ENCODE measurements around the gene FIG4. TPM values are rescaled to one million over a fixed set of nuclear protein-coding genes. Genes with fewer than 3 reads are reported as not detected.

Gene FIG4
- total RNA-seq, 1 donor from 2014 or later: 13.5 TPM

GRCh38 chr6:109781001-109781400 lies 89.9 kb downstream of the FIG4 start:
- Mint-ChIP-seq H3K36me3 (ENCODE audit: unreplicated experiment) (peaks cover 9% of the 10 kb centered on the region), H3K27ac (ENCODE audit: unreplicated experiment) (no peak overlapping the region), H3K4me1 (ENCODE audit: unreplicated experiment) (no peaks in the 10 kb centered on the region), H3K9me3 (ENCODE audit: unreplicated experiment) (no peaks in the 10 kb centered on the region), H3K27me3 (ENCODE audit: unreplicated experiment) (no peaks in the 10 kb centered on the region), H3K4me3 (ENCODE audit: unreplicated experiment) (no peak overlapping the region)
- TF ChIP-seq CTCF (IDR thresholded peaks at IDR 0.05): no peak
- no peak for DNase-seq (ENCODE audit: extremely low spot score, unreplicated experiment)

GRCh38 chr6:109782491-109782999 lies 91.4 kb downstream of the FIG4 start:
- Mint-ChIP-seq H3K9me3 (ENCODE audit: unreplicated experiment) (no peaks in the 10 kb centered on the region), H3K4me3 (ENCODE audit: unreplicated experiment) (no peak overlapping the region), H3K27me3 (ENCODE audit: unreplicated experiment) (no peaks in the 10 kb centered on the region), H3K27ac (ENCODE audit: unreplicated experiment) (no peak overlapping the region), H3K4me1 (ENCODE audit: unreplicated experiment) (no peaks in the 10 kb centered on the region), H3K36me3 (ENCODE audit: unreplicated experiment) (peaks cover 6% of the 10 kb centered on the region)
- no peak for DNase-seq (ENCODE audit: extremely low spot score, unreplicated experiment)
- TF ChIP-seq CTCF (IDR thresholded peaks at IDR 0.05): no peak

GRCh38 chr6:109783250-109783986 lies 92.3 kb downstream of the FIG4 start:
- no peaks in the 10 kb centered on the region for H3K4me1 Mint-ChIP-seq (ENCODE audit: unreplicated experiment)
- TF ChIP-seq CTCF (IDR thresholded peaks at IDR 0.05): peak; percentile 24
- DNase-seq (ENCODE audit: extremely low spot score, unreplicated experiment): no peak
- H3K27ac Mint-ChIP-seq (ENCODE audit: unreplicated experiment): no peak overlapping the region
- no peak overlapping the region for H3K4me3 Mint-ChIP-seq (ENCODE audit: unreplicated experiment)
- no peaks in the 10 kb centered on the region for H3K27me3 Mint-ChIP-seq (ENCODE audit: unreplicated experiment)
- H3K36me3 Mint-ChIP-seq (ENCODE audit: unreplicated experiment): peaks cover 6% of the 10 kb centered on the region
- H3K9me3 Mint-ChIP-seq (ENCODE audit: unreplicated experiment): no peaks in the 10 kb centered on the region

- Mint-ChIP-seq H3K27me3 (ENCODE audit: unreplicated experiment) (no peaks in the 10 kb centered on the region), H3K27ac (ENCODE audit: unreplicated experiment) (no peak overlapping the region), H3K9me3 (ENCODE audit: unreplicated experiment) (no peaks in the 10 kb centered on the region), H3K4me1 (ENCODE audit: unreplicated experiment) (peaks cover 24% of the 10 kb centered on the region), H3K36me3 (ENCODE audit: unreplicated experiment) (peaks cover 12% of the 10 kb centered on the region), H3K4me3 (ENCODE audit: unreplicated experiment) (no peak overlapping the region)
- DNase-seq (ENCODE audit: extremely low spot score, unreplicated experiment): no peak
- no peak for TF ChIP-seq CTCF (IDR thresholded peaks at IDR 0.05)
These were observed 96.2 kb downstream of the FIG4 start for GRCh38 chr6:109787312-109787711.

GRCh38 chr6:109788687-109789086 lies 97.6 kb downstream of the FIG4 start:
- Mint-ChIP-seq H3K4me3 (ENCODE audit: unreplicated experiment) (no peak overlapping the region), H3K27ac (ENCODE audit: unreplicated experiment) (no peak overlapping the region), H3K9me3 (ENCODE audit: unreplicated experiment) (no peaks in the 10 kb centered on the region), H3K4me1 (ENCODE audit: unreplicated experiment) (peaks cover 30% of the 10 kb centered on the region), H3K36me3 (ENCODE audit: unreplicated experiment) (peaks cover 12% of the 10 kb centered on the region), H3K27me3 (ENCODE audit: unreplicated experiment) (no peaks in the 10 kb centered on the region)
- DNase-seq (ENCODE audit: extremely low spot score, unreplicated experiment): no peak
- no peak for TF ChIP-seq CTCF (IDR thresholded peaks at IDR 0.05)
